SHP77 (cell line): Measurements from ENCODE around the gene ST6GALNAC6.

ENCODE experiments used
- DNase-seq, 2 experiments: peaks; one replicate each; lab custom pipeline; 2025; lab: John Stamatoyannopoulos, UW

ST6GALNAC6 gene

GRCh38 chr9:127899128-127899943 is at the start of gene ST6GALNAC6:
Gene ST6GALNAC6, minus strand, starts transcription at chr9:127899603. Its CDS starts 1,622 bp downstream, at chr9:127897981.
- DNase-seq: peak; percentile 42 to 59

GRCh38 chr9:127947841-127948710 is 48.7 kb upstream of the ST6GALNAC6 start:
- DNase-seq: no peak

GRCh38 chr9:127946728-127947127 is 47.3 kb upstream of the ST6GALNAC6 start:
- DNase-seq: no peak

- no peak for DNase-seq
Measured at GRCh38 chr9:127945942-127946341, 46.5 kb upstream of the ST6GALNAC6 start.

- DNase-seq: no peak
Measured at GRCh38 chr9:127945338-127945737, 45.9 kb upstream of the ST6GALNAC6 start.

GRCh38 chr9:127944586-127945218 is 45.3 kb upstream of the ST6GALNAC6 start:
- DNase-seq: no peak

- DNase-seq: peak; percentile 83 to 89
Measured at GRCh38 chr9:127943731-127944144, 44.3 kb upstream of the ST6GALNAC6 start.

GRCh38 chr9:127943011-127943662 is 43.7 kb upstream of the ST6GALNAC6 start:
- DNase-seq: no peak

GRCh38 chr9:127942216-127943010 is 43.0 kb upstream of the ST6GALNAC6 start:
- peak; percentile 58 to 66 for DNase-seq

GRCh38 chr9:127941961-127942215 is 42.5 kb upstream of the ST6GALNAC6 start:
- DNase-seq: peak in 1 of 2 experiments; percentile 24

- no peak for DNase-seq
Measured at GRCh38 chr9:127941062-127941960, 41.9 kb upstream of the ST6GALNAC6 start.

GRCh38 chr9:127940593-127940992 is 41.2 kb upstream of the ST6GALNAC6 start:
- no peak for DNase-seq

GRCh38 chr9:127938298-127938690 is 38.9 kb upstream of the ST6GALNAC6 start:
- no peak for DNase-seq

GRCh38 chr9:127937388-127938297 is 38.2 kb upstream of the ST6GALNAC6 start, which contains the start of gene DPM2:
Gene DPM2, minus strand, starts transcription at chr9:127937854. Its CDS starts 34 bp downstream, at chr9:127937820.
- DNase-seq: peak; percentile 86 to 91

- no peak for DNase-seq
Measured at GRCh38 chr9:127937056-127937387, 37.6 kb upstream of the ST6GALNAC6 start.

GRCh38 chr9:127936347-127936852 is 37.0 kb upstream of the ST6GALNAC6 start:
- no peak for DNase-seq

- DNase-seq: no peak
Measured at GRCh38 chr9:127935765-127936221, 36.4 kb upstream of the ST6GALNAC6 start.

- no peak for DNase-seq
Measured at GRCh38 chr9:127934986-127935385, 35.6 kb upstream of the ST6GALNAC6 start.

GRCh38 chr9:127934248-127934647 is 34.8 kb upstream of the ST6GALNAC6 start:
- DNase-seq: no peak
